HEK293 (cell line): ENCODE measurements around the gene MARCHF3.
A peak's percentile ranks its signal among the peaks of the same experiment; 100 is the strongest.

ENCODE experiments used
- GLI2 ChIP-seq: fragments of 450-650 bp; formaldehyde crosslinking; IDR thresholded peaks from 2 replicates; pipeline ENCODE4; 2017; ENCODE audit warnings: missing biosample characterization, missing genetic modification characterization, low read depth, borderline replicate concordance
- GLIS1 ChIP-seq: fragments of 450-650 bp; formaldehyde crosslinking; IDR thresholded peaks from 2 replicates; pipeline ENCODE4 v1.5.1; 2016; ENCODE audit warnings: missing biosample characterization, missing genetic modification characterization
- INSM2 ChIP-seq: fragments of 450-650 bp; formaldehyde crosslinking; IDR thresholded peaks from 2 replicates; pipeline ENCODE4 v1.5.1; 2016; ENCODE audit warnings: missing biosample characterization, missing genetic modification characterization
- KLF1 ChIP-seq: fragments of 450-650 bp; formaldehyde crosslinking; IDR thresholded peaks from 2 replicates; pipeline ENCODE4 v1.5.1; 2016; ENCODE audit warnings: missing biosample characterization, missing genetic modification characterization
- KLF10 ChIP-seq: fragments of 450-650 bp; IDR thresholded peaks from 2 replicates; pipeline ENCODE4 v1.5.1; 2018; ENCODE audit warnings: missing biosample characterization, mild to moderate bottlenecking, missing genetic modification characterization
- KLF7 ChIP-seq: fragments of 450-650 bp; formaldehyde crosslinking; IDR thresholded peaks from 2 replicates; pipeline ENCODE4 v1.5.1; 2016; ENCODE audit warnings: missing biosample characterization, missing genetic modification characterization, borderline replicate concordance
- KLF9 ChIP-seq: fragments of 450-650 bp; formaldehyde crosslinking; IDR thresholded peaks from 2 replicates; pipeline ENCODE4 v1.5.1; 2016; ENCODE audit warnings: missing biosample characterization, missing genetic modification characterization, low read depth
- MZF1 ChIP-seq: fragments of 450-650 bp; formaldehyde crosslinking; IDR thresholded peaks from 2 replicates; pipeline ENCODE4 v1.5.1; 2017; ENCODE audit warnings: missing biosample characterization, missing genetic modification characterization, borderline replicate concordance
- OSR2 ChIP-seq: fragments of 450-650 bp; formaldehyde crosslinking; IDR thresholded peaks from 2 replicates; pipeline ENCODE4 v1.5.1; 2016; ENCODE audit warnings: missing biosample characterization, missing genetic modification characterization
- REST ChIP-seq: fragments of 450-650 bp; formaldehyde crosslinking; IDR thresholded peaks from 2 replicates; pipeline ENCODE4 v1.5.1; 2016; ENCODE audit warnings: missing biosample characterization, missing genetic modification characterization
- SP7 ChIP-seq: fragments of 450-650 bp; formaldehyde crosslinking; IDR thresholded peaks from 2 replicates; pipeline ENCODE4 v1.5.1; 2016; ENCODE audit warnings: missing biosample characterization, missing genetic modification characterization
- TCF7L2 ChIP-seq: IDR thresholded peaks from 2 replicates; pipeline ENCODE4 v1.6.1; 2011; ENCODE audit warnings: low read depth, mild to moderate bottlenecking, inconsistent platforms, low read length, moderate library complexity, borderline replicate concordance
- YY2 ChIP-seq: fragments of 450-650 bp; formaldehyde crosslinking; IDR thresholded peaks from 2 replicates; pipeline ENCODE4 v1.5.1; 2016; ENCODE audit warnings: missing biosample characterization, missing genetic modification characterization
- ZNF2 ChIP-seq: fragments of 450-650 bp; formaldehyde crosslinking; IDR thresholded peaks from 2 replicates; pipeline ENCODE4 v1.5.1; 2016; ENCODE audit warnings: missing biosample characterization, missing genetic modification characterization
- ZNF202 ChIP-seq: fragments of 450-650 bp; formaldehyde crosslinking; IDR thresholded peaks from 2 replicates; pipeline ENCODE4 v1.5.1; 2016; ENCODE audit warnings: missing biosample characterization, missing genetic modification characterization, borderline replicate concordance
- ZNF211 ChIP-seq: fragments of 450-650 bp; formaldehyde crosslinking; IDR thresholded peaks from 2 replicates; pipeline ENCODE4 v1.5.1; 2016; ENCODE audit warnings: low read depth, missing biosample characterization, missing genetic modification characterization
- ZNF302 ChIP-seq: fragments of 450-650 bp; formaldehyde crosslinking; IDR thresholded peaks from 2 replicates; pipeline ENCODE4 v1.5.1; 2016; ENCODE audit warnings: missing biosample characterization, missing genetic modification characterization, low read depth
- ZNF324 ChIP-seq: fragments of 450-650 bp; formaldehyde crosslinking; IDR thresholded peaks from 2 replicates; pipeline ENCODE4 v1.5.1; 2016; ENCODE audit warnings: missing biosample characterization, missing genetic modification characterization
- ZNF335 ChIP-seq: fragments of 450-650 bp; formaldehyde crosslinking; conservative IDR thresholded peaks from 2 replicates; pipeline ENCODE4 v1.5.1; 2016; ENCODE audit warnings: missing biosample characterization, missing genetic modification characterization
- ZNF366 ChIP-seq: fragments of 450-650 bp; formaldehyde crosslinking; conservative IDR thresholded peaks from 2 replicates; pipeline ENCODE4 v1.5.1; 2016; ENCODE audit warnings: missing biosample characterization, missing genetic modification characterization
- ZNF423 ChIP-seq: fragments of 450-650 bp; formaldehyde crosslinking; IDR thresholded peaks from 2 replicates; pipeline ENCODE4 v1.5.1; 2016; ENCODE audit warnings: missing biosample characterization, missing genetic modification characterization
- ZNF629 ChIP-seq: fragments of 450-650 bp; formaldehyde crosslinking; IDR thresholded peaks from 2 replicates; pipeline ENCODE4 v1.5.1; 2017; ENCODE audit warnings: missing biosample characterization, missing genetic modification characterization
- ZXDB ChIP-seq: fragments of 450-650 bp; formaldehyde crosslinking; IDR thresholded peaks from 2 replicates; pipeline ENCODE4 v1.5.1; 2016; ENCODE audit warnings: missing biosample characterization, missing genetic modification characterization
- TF ChIP-seq, protein P1 (sequence below): fragments of 450-650 bp; formaldehyde crosslinking; IDR thresholded peaks from 2 replicates; pipeline ENCODE4 v1.5.1; 2017; ENCODE audit warnings: missing biosample characterization, mild to moderate bottlenecking, missing genetic modification characterization, moderate library complexity
- TF ChIP-seq, protein P2 (sequence below): fragments of 450-650 bp; formaldehyde crosslinking; IDR thresholded peaks from 2 replicates; pipeline ENCODE4 v1.5.1; 2017; ENCODE audit warnings: missing biosample characterization, missing genetic modification characterization
- TF ChIP-seq, protein P3 (sequence below): fragments of 450-650 bp; formaldehyde crosslinking; IDR thresholded peaks from 2 replicates; pipeline ENCODE4 v1.5.1; 2017; ENCODE audit warnings: missing biosample characterization, missing genetic modification characterization
- TF ChIP-seq, protein P4 (sequence below): fragments of 450-650 bp; formaldehyde crosslinking; IDR thresholded peaks from 2 replicates; pipeline ENCODE4 v1.5.1; 2017; ENCODE audit warnings: missing biosample characterization, missing genetic modification characterization

The MARCHF3 gene

GRCh38 chr5:126875303-126875785 lies 155.0 kb downstream of the MARCHF3 start (continued):
- TF ChIP-seq, protein P1, sequence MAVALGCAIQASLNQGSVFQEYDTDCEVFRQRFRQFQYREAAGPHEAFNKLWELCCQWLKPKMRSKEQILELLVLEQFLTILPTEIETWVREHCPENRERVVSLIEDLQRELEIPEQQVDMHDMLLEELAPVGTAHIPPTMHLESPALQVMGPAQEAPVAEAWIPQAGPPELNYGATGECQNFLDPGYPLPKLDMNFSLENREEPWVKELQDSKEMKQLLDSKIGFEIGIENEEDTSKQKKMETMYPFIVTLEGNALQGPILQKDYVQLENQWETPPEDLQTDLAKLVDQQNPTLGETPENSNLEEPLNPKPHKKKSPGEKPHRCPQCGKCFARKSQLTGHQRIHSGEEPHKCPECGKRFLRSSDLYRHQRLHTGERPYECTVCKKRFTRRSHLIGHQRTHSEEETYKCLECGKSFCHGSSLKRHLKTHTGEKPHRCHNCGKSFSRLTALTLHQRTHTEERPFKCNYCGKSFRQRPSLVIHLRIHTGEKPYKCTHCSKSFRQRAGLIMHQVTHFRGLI (tag by site-specific recombination), result no peak
- no peak for TF ChIP-seq ZNF202
- TF ChIP-seq TCF7L2, result peak; percentile 78; the same call in 1 of the 2 replicates
- TF ChIP-seq, protein P2, sequence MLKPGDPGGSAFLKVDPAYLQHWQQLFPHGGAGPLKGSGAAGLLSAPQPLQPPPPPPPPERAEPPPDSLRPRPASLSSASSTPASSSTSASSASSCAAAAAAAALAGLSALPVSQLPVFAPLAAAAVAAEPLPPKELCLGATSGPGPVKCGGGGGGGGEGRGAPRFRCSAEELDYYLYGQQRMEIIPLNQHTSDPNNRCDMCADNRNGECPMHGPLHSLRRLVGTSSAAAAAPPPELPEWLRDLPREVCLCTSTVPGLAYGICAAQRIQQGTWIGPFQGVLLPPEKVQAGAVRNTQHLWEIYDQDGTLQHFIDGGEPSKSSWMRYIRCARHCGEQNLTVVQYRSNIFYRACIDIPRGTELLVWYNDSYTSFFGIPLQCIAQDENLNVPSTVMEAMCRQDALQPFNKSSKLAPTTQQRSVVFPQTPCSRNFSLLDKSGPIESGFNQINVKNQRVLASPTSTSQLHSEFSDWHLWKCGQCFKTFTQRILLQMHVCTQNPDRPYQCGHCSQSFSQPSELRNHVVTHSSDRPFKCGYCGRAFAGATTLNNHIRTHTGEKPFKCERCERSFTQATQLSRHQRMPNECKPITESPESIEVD (tag by site-specific recombination), result peak; percentile 99
- TF ChIP-seq REST (tag by site-specific recombination), result peak; percentile 49; the same call in 1 of the 2 replicates
- TF ChIP-seq ZNF335, result peak; percentile 62
- peak; percentile 92 for TF ChIP-seq ZXDB
- peak; percentile 46; the same call in 1 of the 2 replicates for TF ChIP-seq KLF9 (tag by site-specific recombination)
- TF ChIP-seq ZNF366 (tag by site-specific recombination), result peak; percentile 70; the same call in 1 of the 2 replicates
- peak; percentile 59 for TF ChIP-seq GLIS1 (tag by site-specific recombination)
- peak; percentile 79 for TF ChIP-seq ZNF2 (tag by site-specific recombination)
- TF ChIP-seq INSM2 (tag by site-specific recombination), result peak; percentile 41; the same call in 1 of the 2 replicates
- TF ChIP-seq ZNF629, result peak; percentile 75
- TF ChIP-seq, protein P3, sequence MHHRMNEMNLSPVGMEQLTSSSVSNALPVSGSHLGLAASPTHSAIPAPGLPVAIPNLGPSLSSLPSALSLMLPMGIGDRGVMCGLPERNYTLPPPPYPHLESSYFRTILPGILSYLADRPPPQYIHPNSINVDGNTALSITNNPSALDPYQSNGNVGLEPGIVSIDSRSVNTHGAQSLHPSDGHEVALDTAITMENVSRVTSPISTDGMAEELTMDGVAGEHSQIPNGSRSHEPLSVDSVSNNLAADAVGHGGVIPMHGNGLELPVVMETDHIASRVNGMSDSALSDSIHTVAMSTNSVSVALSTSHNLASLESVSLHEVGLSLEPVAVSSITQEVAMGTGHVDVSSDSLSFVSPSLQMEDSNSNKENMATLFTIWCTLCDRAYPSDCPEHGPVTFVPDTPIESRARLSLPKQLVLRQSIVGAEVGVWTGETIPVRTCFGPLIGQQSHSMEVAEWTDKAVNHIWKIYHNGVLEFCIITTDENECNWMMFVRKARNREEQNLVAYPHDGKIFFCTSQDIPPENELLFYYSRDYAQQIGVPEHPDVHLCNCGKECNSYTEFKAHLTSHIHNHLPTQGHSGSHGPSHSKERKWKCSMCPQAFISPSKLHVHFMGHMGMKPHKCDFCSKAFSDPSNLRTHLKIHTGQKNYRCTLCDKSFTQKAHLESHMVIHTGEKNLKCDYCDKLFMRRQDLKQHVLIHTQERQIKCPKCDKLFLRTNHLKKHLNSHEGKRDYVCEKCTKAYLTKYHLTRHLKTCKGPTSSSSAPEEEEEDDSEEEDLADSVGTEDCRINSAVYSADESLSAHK (tag by site-specific recombination), result peak; percentile 91
- peak; percentile 97 for TF ChIP-seq OSR2 (tag by site-specific recombination)
- TF ChIP-seq MZF1 (tag by site-specific recombination), result 0 out of 2 replicates have a peak, but pooled peaks have one; percentile 15
- TF ChIP-seq KLF7, result no peak; the same call in 1 of the 2 replicates
- no peak for TF ChIP-seq YY2 (tag by site-specific recombination)
- TF ChIP-seq SP7 (tag by site-specific recombination), result peak; percentile 90
- TF ChIP-seq ZNF302 (tag by site-specific recombination), result peak; percentile 75; the same call in 1 of the 2 replicates
- TF ChIP-seq ZNF324 (tag by site-specific recombination), result peak; percentile 60; the same call in 1 of the 2 replicates
- 0 out of 2 replicates have a peak, but pooled peaks have one; percentile 19 for TF ChIP-seq KLF1
- peak; percentile 57; the same call in 1 of the 2 replicates for TF ChIP-seq ZNF423 (tag by site-specific recombination)
- TF ChIP-seq, protein P4, sequence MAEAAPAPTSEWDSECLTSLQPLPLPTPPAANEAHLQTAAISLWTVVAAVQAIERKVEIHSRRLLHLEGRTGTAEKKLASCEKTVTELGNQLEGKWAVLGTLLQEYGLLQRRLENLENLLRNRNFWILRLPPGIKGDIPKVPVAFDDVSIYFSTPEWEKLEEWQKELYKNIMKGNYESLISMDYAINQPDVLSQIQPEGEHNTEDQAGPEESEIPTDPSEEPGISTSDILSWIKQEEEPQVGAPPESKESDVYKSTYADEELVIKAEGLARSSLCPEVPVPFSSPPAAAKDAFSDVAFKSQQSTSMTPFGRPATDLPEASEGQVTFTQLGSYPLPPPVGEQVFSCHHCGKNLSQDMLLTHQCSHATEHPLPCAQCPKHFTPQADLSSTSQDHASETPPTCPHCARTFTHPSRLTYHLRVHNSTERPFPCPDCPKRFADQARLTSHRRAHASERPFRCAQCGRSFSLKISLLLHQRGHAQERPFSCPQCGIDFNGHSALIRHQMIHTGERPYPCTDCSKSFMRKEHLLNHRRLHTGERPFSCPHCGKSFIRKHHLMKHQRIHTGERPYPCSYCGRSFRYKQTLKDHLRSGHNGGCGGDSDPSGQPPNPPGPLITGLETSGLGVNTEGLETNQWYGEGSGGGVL (tag by site-specific recombination), result peak; percentile 53
- TF ChIP-seq GLI2 (tag by site-specific recombination), result peak; percentile 74
- peak; percentile 70; the same call in 1 of the 2 replicates for TF ChIP-seq KLF10
- TF ChIP-seq ZNF211 (tag by site-specific recombination), result no peak
